HFF-Myc (cell line): ENCODE data around the gene LOXL1.

ENCODE experiments used
- DNase-seq: peaks from one replicate; pipeline ENCODE4 v3.0.0-alpha.2; 2011; ENCODE audit warnings: low read depth; ENCODE audit errors: extremely low read depth
- H3K4me3 ChIP-seq: replicated peaks from 2 replicates; pipeline ENCODE4 v1.5.1; 2011; ENCODE audit warnings: low read depth, mild to moderate bottlenecking, control low read depth, low read length
- TF ChIP-seq, protein P1 (sequence below): IDR thresholded peaks from 2 replicates; pipeline ENCODE4 v1.5.1; 2012; ENCODE audit warnings: mild to moderate bottlenecking, low read depth, low read length, control low read depth; ENCODE audit errors: missing control alignments

LOXL1 gene

GRCh38 chr15:73952171-73952912, 26.1 kb downstream of the LOXL1 start:
- TF ChIP-seq, protein P1, sequence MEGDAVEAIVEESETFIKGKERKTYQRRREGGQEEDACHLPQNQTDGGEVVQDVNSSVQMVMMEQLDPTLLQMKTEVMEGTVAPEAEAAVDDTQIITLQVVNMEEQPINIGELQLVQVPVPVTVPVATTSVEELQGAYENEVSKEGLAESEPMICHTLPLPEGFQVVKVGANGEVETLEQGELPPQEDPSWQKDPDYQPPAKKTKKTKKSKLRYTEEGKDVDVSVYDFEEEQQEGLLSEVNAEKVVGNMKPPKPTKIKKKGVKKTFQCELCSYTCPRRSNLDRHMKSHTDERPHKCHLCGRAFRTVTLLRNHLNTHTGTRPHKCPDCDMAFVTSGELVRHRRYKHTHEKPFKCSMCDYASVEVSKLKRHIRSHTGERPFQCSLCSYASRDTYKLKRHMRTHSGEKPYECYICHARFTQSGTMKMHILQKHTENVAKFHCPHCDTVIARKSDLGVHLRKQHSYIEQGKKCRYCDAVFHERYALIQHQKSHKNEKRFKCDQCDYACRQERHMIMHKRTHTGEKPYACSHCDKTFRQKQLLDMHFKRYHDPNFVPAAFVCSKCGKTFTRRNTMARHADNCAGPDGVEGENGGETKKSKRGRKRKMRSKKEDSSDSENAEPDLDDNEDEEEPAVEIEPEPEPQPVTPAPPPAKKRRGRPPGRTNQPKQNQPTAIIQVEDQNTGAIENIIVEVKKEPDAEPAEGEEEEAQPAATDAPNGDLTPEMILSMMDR = no peak
- DNase-seq = no peak
- no peak overlapping the region for H3K4me3 ChIP-seq

DNA sequence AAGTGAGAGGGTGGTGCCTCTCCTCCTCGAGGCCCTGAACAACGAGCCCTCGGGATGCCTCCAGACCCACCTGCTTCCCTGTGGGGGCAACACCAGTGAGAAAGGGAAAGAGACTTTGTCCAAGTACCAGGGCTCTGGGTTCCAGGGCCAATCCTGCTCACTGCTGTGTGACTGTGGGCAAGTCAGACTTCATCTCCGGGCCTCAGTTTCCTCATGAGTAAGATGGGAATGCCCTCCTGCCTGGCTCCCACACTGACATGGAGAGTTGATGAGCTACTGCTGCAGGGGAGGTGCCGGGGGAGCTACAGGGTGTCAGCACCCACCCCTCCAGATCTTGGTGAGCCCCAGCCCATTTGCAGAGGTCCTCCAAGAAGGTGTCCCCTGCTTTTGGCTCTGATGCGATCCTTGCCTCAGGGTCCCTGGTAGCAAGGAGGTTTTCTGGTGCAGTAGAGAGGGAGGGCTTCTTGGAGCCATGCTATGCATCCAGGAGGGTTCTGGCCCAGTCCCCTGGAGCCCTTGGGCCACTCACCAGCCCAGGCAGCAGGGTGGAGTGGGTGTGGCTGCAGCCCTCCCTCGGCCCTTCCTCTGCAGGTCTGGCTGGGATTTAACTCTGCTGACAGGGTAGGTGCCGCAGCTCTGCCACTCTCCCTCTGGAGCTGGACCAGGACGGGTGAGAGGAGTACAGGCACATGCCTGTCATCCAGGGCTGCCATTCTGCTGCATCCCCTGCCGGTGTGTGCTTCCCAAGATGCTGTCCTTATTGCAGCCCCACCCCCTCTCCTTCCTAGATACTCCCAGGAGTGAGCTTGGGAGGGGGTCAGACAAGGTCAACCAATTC, 26.9 kb downstream of the LOXL1 start:
- TF ChIP-seq, protein P1 = no peak
- no peak for DNase-seq
- no peak overlapping the region for H3K4me3 ChIP-seq

GRCh38 chr15:73954188-73955145, 28.2 kb downstream of the LOXL1 start:
- no peak for DNase-seq
- H3K4me3 ChIP-seq = no peak overlapping the region
- TF ChIP-seq, protein P1 = no peak

DNA sequence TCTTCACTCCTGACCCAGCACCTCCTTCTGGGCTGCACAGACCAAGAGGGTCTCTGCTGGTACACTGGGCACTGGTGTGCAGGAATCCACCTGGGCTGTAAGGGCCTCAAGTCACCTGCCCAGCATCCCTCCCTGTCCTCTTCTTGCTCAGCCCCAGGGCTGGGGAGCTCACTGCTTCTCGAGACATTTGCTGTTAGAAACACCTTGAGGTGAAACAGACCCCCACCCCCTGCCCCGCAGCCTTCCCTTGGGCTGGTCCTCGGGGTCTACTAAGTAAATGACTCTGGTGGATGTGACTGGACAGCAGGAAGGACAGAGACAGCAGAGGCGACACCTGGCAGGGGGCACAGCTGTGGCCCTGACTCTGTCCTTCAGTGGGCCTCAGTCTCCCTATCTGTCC, 29.1 kb downstream of the LOXL1 start:
- TF ChIP-seq, protein P1 = no peak
- H3K4me3 ChIP-seq = no peak overlapping the region
- DNase-seq = no peak

DNA sequence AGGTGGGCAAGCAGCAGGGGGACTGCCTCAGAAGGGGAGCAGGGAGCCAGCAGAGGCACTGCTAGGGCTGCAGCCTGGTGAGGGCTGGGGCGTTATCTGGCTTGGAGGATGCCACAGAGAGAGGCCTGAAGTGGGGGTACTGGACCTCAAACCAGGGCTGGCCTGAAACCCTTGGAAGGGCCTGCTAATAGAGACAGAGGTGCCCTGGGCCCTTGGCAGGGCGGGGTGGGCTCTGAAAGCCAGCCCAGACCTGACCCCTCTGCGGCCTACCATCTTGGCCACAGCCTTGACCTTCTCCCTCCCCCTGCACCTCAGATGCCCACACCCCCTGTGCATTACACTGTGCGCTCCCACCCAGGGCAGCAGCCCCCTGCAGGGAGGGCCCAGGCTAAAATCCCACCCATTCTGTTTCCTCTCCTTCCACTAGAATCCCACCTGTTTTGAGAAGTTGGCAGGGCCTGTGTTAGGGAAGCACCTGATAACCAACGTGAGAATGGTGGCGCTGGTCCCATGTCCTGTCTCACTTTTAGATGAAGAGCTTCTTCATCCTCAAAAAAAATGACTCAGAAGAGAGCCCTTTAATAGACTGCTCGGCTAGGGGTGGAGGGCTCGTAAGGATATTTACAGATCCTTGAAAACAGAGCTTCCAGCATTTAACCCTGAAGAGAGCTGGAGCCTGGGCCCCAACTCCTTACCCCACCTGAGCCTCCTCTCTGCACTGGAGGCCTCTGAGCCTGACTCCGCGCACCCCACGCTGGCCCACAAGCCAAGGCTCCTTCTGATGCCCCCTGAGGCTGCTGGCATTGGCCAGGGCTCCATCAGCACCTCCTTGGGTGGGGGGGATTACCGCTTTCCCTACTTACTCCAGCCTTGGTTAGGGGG, 29.8 kb downstream of the LOXL1 start:
- no peak for DNase-seq
- TF ChIP-seq, protein P1 = no peak
- no peak overlapping the region for H3K4me3 ChIP-seq

DNA sequence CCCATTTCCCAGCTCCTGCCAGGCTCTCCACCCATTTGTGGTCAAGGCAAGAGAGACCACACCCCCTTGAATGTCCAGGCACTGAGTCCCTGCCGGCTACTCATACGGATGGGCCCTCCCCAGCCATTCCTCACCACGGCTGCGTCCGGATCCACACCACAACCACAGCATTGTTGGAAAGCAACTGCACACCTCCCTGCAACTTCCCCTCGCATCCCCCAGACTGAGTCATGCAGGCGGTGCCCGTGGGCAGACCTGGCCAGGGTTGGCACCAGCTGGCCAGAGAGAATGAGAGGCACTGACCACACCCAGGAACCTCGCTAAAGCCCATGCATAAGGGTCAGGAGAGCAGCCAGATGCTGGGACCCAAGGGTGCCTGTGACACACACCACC, 30.5 kb downstream of the LOXL1 start:
- peak; percentile 51 for DNase-seq
- no peak overlapping the region for H3K4me3 ChIP-seq
- TF ChIP-seq, protein P1 = no peak
